Muscle of leg (tissue), 11 donors: ENCODE measurements around the gene PNPO. TPM values are rescaled to one million over a fixed set of nuclear protein-coding genes. Genes with fewer than 3 reads are reported as not detected.
A peak's percentile ranks its signal among the peaks of the same experiment; 100 is the strongest.
"Not testable (repeated sequence)": the region's sequence is repeated elsewhere in the genome, so short reads cannot be mapped to it uniquely, and the experiment has no call there.

ENCODE experiments used
- DNase-seq: peaks from one replicate; pipeline ENCODE4 v3.0.0; 2013
- H3K27ac ChIP-seq: one replicate; pipeline ENCODE4 v1.5.1; 2013; ENCODE audit warnings: mild to moderate bottlenecking, low read length, control low read depth
- H3K27me3 ChIP-seq: one replicate; pipeline ENCODE4 v1.6.1; 2013; ENCODE audit warnings: low read length; ENCODE audit not compliant: control insufficient read depth, insufficient read depth
- H3K36me3 ChIP-seq: one replicate; pipeline ENCODE4 v1.6.1; 2013; ENCODE audit warnings: low read length; ENCODE audit not compliant: control insufficient read depth, insufficient read depth
- H3K4me1 ChIP-seq: one replicate; pipeline ENCODE4 v1.6.1; 2013; ENCODE audit warnings: low read length; ENCODE audit not compliant: control insufficient read depth, insufficient read depth
- H3K4me3 ChIP-seq: one replicate; pipeline ENCODE4 v1.5.1; 2013; ENCODE audit warnings: low read length, control low read depth
- H3K9me3 ChIP-seq: replicated peaks from 2 replicates; pipeline ENCODE4 v1.6.1; 2013; ENCODE audit warnings: low read depth, low read length; ENCODE audit not compliant: control insufficient read depth
- WGBS: methylation state at CpG from one replicate; pipeline ENCODE4 v1.1.5; 2013; ENCODE audit warnings: missing lambda C conversion rate; ENCODE audit not compliant: insufficient coverage; 5-methylcytosine and 5-hydroxymethylcytosine counted together
- polyA plus RNA-seq, 8 donors: library from polyadenylated mRNA; unstranded; fragments of 120-200 nt; gene quantifications; one replicate each; pipeline versions ENCODE4 v1.2.1 to v1.2.3, GENCODE V29; 2013; ENCODE audit warnings: inconsistent platforms in 1 of 8, low replicate concordance in 1 of 8; ENCODE audit not compliant: insufficient read length in 8 of 8, insufficient read depth in 1 of 8
- total RNA-seq: library from RNA; stranded (reverse); fragments of 120-200 nt; gene quantifications from one replicate; pipeline ENCODE4 v1.2.4, GENCODE V29; 2013

Gene PNPO
- total and polyA plus RNA-seq, 9 donors = 5.9 to 11.8 (median 8.9) TPM

- peaks cover 15% of the 10 kb centered on the region for H3K36me3 ChIP-seq
- no peaks in the 10 kb centered on the region for H3K9me3 ChIP-seq
- H3K4me3 ChIP-seq = no peak overlapping the region
- peaks cover 29% of the 10 kb centered on the region for H3K4me1 ChIP-seq
- DNase-seq = no peak
- no peaks in the 10 kb centered on the region for H3K27me3 ChIP-seq
- H3K27ac ChIP-seq = peak overlapping the region; percentile 47
- 27% methylated on average over 16 of the region's 17 CpGs for WGBS
These were observed 46.0 kb downstream of the PNPO start for GRCh38 chr17:47987240-47987835.

- not testable (repeated sequence) for H3K9me3 ChIP-seq, DNase-seq, H3K36me3 ChIP-seq, H3K27ac ChIP-seq, H3K4me3 ChIP-seq, H3K27me3 ChIP-seq
- WGBS = 100% methylated on average over 1 of the region's 1 CpG
- peaks cover 29% of the 10 kb centered on the region for H3K4me1 ChIP-seq
These were observed 47.1 kb downstream of the PNPO start for GRCh38 chr17:47988445-47988844.

GRCh38 chr17:47989159-47989558 is 47.8 kb downstream of the PNPO start:
- H3K4me1 ChIP-seq = peaks cover 29% of the 10 kb centered on the region
- no peak for DNase-seq
- no peaks in the 10 kb centered on the region for H3K27me3 ChIP-seq
- no peaks in the 10 kb centered on the region for H3K36me3 ChIP-seq
- no peaks in the 10 kb centered on the region for H3K9me3 ChIP-seq
- no peak overlapping the region for H3K4me3 ChIP-seq
- no peak overlapping the region for H3K27ac ChIP-seq
- 55% methylated on average over 7 of the region's 10 CpGs for WGBS

- no CpG with 5 or more reads among the region's 1 CpG for WGBS
- Histone ChIP-seq H3K4me1 (peaks cover 29% of the 10 kb centered on the region), H3K27ac (no peak overlapping the region), H3K36me3 (no peaks in the 10 kb centered on the region), H3K4me3 (no peak overlapping the region), H3K27me3 (no peaks in the 10 kb centered on the region), H3K9me3 (no peaks in the 10 kb centered on the region)
- DNase-seq = no peak
These were observed 48.3 kb downstream of the PNPO start for GRCh38 chr17:47989700-47990099.

- Histone ChIP-seq H3K36me3 (no peaks in the 10 kb centered on the region), H3K4me3 (no peak overlapping the region), H3K27ac (no peak overlapping the region), H3K9me3 (no peaks in the 10 kb centered on the region), H3K27me3 (no peaks in the 10 kb centered on the region), H3K4me1 (peaks cover 33% of the 10 kb centered on the region)
- DNase-seq = no peak
- WGBS = 36% methylated on average over 10 of the region's 14 CpGs
These were observed 49.8 kb downstream of the PNPO start for GRCh38 chr17:47990962-47991731.

- no peak overlapping the region for H3K4me3 ChIP-seq
- peaks cover 29% of the 10 kb centered on the region for H3K4me1 ChIP-seq
- 66% methylated on average over 2 of the region's 4 CpGs for WGBS
- H3K27me3 ChIP-seq = peaks cover 2% of the 10 kb centered on the region
- H3K9me3 ChIP-seq = no peaks in the 10 kb centered on the region
- H3K36me3 ChIP-seq = no peaks in the 10 kb centered on the region
- DNase-seq = no peak
- no peak overlapping the region for H3K27ac ChIP-seq
These were observed 50.8 kb downstream of the PNPO start for GRCh38 chr17:47992216-47992615.

GRCh38 chr17:47993031-47993564 is 51.7 kb downstream of the PNPO start:
- H3K4me3 ChIP-seq = no peak overlapping the region
- no peaks in the 10 kb centered on the region for H3K36me3 ChIP-seq
- H3K4me1 ChIP-seq = peaks cover 23% of the 10 kb centered on the region
- no peak for DNase-seq
- WGBS = no CpG with 5 or more reads among the region's 9 CpGs
- H3K27ac ChIP-seq = no peak overlapping the region
- H3K27me3 ChIP-seq = peaks cover 2% of the 10 kb centered on the region
- no peaks in the 10 kb centered on the region for H3K9me3 ChIP-seq

- 62% methylated on average over 3 of the region's 5 CpGs for whole genome bisulfite sequencing
- no peaks in the 10 kb centered on the region for H3K36me3 ChIP-seq
- H3K27ac ChIP-seq = no peak overlapping the region
- H3K27me3 ChIP-seq = peaks cover 2% of the 10 kb centered on the region
- no peak for DNase-seq
- no peaks in the 10 kb centered on the region for H3K9me3 ChIP-seq
- H3K4me3 ChIP-seq = no peak overlapping the region
- H3K4me1 ChIP-seq = peaks cover 20% of the 10 kb centered on the region
These were observed 52.6 kb downstream of the PNPO start for GRCh38 chr17:47993964-47994363.

- H3K36me3 ChIP-seq = no peaks in the 10 kb centered on the region
- no peak overlapping the region for H3K4me3 ChIP-seq
- peaks cover 2% of the 10 kb centered on the region for H3K27me3 ChIP-seq
- H3K9me3 ChIP-seq = no peaks in the 10 kb centered on the region
- WGBS = 73% methylated on average over 4 of the region's 4 CpGs
- H3K4me1 ChIP-seq = peaks cover 20% of the 10 kb centered on the region
- DNase-seq = no peak
- no peak overlapping the region for H3K27ac ChIP-seq
These were observed 53.4 kb downstream of the PNPO start for GRCh38 chr17:47994724-47995123.

GRCh38 chr17:47995241-47995935 is 54.0 kb downstream of the PNPO start:
- WGBS = 35% methylated on average over 9 of the region's 13 CpGs
- no peak overlapping the region for H3K4me3 ChIP-seq
- no peaks in the 10 kb centered on the region for H3K36me3 ChIP-seq
- peaks cover 20% of the 10 kb centered on the region for H3K4me1 ChIP-seq
- no peak for DNase-seq
- no peak overlapping the region for H3K27ac ChIP-seq
- peaks cover 2% of the 10 kb centered on the region for H3K27me3 ChIP-seq
- H3K9me3 ChIP-seq = no peaks in the 10 kb centered on the region
